ENCODE data around the gene VEPH1. TPM values are rescaled to one million over a fixed set of nuclear protein-coding genes. Genes with fewer than 3 reads are reported as not detected.

The VEPH1 gene
- 1.2 TPM for total RNA-seq
- polyA plus RNA-seq (ENCODE audit: insufficient read depth in 1 of 8, insufficient read length in 8 of 8, low replicate concordance in 1 of 8): 1 to 10 TPM in 5 of 8 donors, under 1 TPM in 3; 0.46 to 1.6 (median 1.1) TPM
- long read RNA-seq, donor 1: 0 reads
- long read RNA-seq, donor 2, partial matches to known transcripts: 8 of 8 reads
- long read RNA-seq, donor 2, other reads (novel, unspliced or antisense): 0 of 8 reads
- long read RNA-seq, donor 3: 0 reads
- long read RNA-seq, donor 4: 0 reads
- long read RNA-seq, donor 5, partial matches to known transcripts: 41 of 41 reads
- long read RNA-seq, donor 5, other reads (novel, unspliced or antisense): 0 of 41 reads
- long read RNA-seq, donor 6: 0 reads
- long read RNA-seq, donor 7: 0 reads
- long read RNA-seq, donor 8: 0 reads
- long read RNA-seq, donor 9: 0 reads
- long read RNA-seq, donor 10: 0 reads
- long read RNA-seq, donor 11: 0 reads

DNA sequence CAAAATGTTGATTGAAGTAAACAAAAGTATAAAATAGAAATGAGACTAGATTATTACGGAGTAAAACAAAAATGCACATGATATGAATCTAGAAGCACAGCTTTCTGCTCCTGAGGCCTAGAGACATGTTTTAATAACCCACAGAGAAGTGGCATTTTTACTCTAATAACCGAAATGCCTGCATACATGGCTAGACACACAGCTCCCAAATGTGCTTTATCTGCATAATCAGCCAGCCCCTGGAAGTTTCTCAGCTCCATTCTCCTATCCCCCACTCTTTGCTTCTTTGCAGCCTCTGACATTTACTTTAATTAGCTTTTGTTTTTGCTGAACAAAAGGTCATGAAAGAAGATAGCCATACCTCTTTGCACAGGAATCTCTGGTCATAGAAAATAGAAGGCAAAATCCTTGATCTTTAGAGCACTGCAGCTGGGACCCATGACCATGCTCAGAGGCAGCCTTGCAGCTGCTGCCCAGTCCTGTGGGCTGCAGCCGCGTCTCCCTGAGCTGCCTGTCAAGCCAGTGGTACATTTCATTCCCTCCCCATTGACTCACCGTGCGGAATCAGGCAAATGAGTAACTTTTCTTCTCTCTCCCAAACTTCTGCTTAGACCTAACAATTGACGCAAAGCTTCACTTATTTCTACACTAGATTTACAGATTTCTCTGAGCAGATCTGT, at the start of gene VEPH1:
Gene VEPH1, minus strand, starts transcription at position 501 of the 680 bp plus-strand sequence. CDS start 8,067 bp downstream, outside the sequence.
- DNase-seq: no peak
- Histone ChIP-seq H3K27ac (ENCODE audit: low read length) (no peak within 1 kb of the TSS), H3K36me3 (ENCODE audit: control insufficient read depth, insufficient read depth, low read length) (no peaks in the 10 kb centered on the region), H3K27me3 (ENCODE audit: control insufficient read depth, insufficient read depth, low read length) (peaks cover 6% of the 10 kb centered on the region), H3K4me1 (ENCODE audit: control insufficient read depth, insufficient read depth, low read length) (peaks cover 2% of the 10 kb centered on the region), H3K9me3 (replicated peaks; ENCODE audit: control insufficient read depth, low read depth, low read length) (no peaks in the 10 kb centered on the region), H3K4me3 (ENCODE audit: low read length) (no peak within 1 kb of the TSS)
- WGBS (ENCODE audit: insufficient coverage): 50% methylated on average over 5 of the region's 7 CpGs

DNA sequence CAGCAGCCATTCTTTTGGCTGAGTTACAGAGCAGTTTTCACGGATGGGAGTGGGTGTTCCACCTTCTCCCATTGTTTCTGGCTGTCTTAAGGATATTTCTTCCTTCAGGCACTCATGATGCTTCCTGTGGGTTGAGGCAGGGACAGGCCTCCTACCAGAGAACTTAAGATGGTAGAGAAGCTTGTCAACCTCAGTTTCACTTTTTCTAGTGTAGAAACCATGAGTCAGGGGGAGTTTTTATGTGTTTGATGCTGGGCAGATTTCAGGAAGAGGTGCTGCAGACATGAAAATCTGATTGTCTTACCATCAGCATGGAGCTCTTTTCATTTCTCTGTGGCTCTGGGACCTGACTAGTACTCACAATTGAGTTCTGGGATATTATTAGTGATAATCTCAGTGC, 48.7 kb upstream of the VEPH1 start:
- no peak for DNase-seq
- Histone ChIP-seq H3K9me3 (replicated peaks; ENCODE audit: control insufficient read depth, low read depth, low read length) (no peaks in the 10 kb centered on the region), H3K27me3 (ENCODE audit: control insufficient read depth, insufficient read depth, low read length) (no peaks in the 10 kb centered on the region), H3K27ac (ENCODE audit: low read length) (no peak overlapping the region), H3K4me1 (ENCODE audit: control insufficient read depth, insufficient read depth, low read length) (no peaks in the 10 kb centered on the region), H3K4me3 (ENCODE audit: low read length) (no peak overlapping the region), H3K36me3 (ENCODE audit: control insufficient read depth, insufficient read depth, low read length) (no peaks in the 10 kb centered on the region)
- WGBS (ENCODE audit: insufficient coverage): no CpG with 5 or more reads among the region's 1 CpG

DNA sequence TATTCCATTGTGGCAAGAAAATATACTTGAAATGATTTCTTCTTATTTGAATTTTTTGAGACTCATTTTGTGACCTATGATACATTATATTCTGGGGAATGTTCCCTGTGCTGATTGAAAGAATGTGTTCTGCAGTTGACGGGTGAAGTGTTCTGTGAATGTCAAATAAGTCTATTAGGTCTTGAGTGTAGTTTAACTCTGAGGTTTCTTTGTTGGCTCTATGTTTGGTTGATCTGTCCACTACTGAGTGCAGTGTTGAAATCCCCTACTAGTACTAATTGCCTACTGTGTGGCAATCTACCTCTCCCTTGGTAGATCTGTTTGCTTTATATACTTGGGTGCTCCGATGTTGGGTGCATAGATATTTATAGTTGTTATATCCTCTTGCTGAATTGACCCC, 46.3 kb upstream of the VEPH1 start:
- H3K4me1 ChIP-seq (ENCODE audit: control insufficient read depth, insufficient read depth, low read length): no peaks in the 10 kb centered on the region
- H3K36me3 ChIP-seq (ENCODE audit: control insufficient read depth, insufficient read depth, low read length): no peaks in the 10 kb centered on the region
- H3K4me3 ChIP-seq (ENCODE audit: low read length): no peak overlapping the region
- no peaks in the 10 kb centered on the region for H3K9me3 ChIP-seq (replicated peaks; ENCODE audit: control insufficient read depth, low read depth, low read length)
- 86% methylated on average over 1 of the region's 2 CpGs for WGBS (ENCODE audit: insufficient coverage)
- H3K27ac ChIP-seq (ENCODE audit: low read length): no peak overlapping the region
- DNase-seq: no peak
- no peaks in the 10 kb centered on the region for H3K27me3 ChIP-seq (ENCODE audit: control insufficient read depth, insufficient read depth, low read length)

DNA sequence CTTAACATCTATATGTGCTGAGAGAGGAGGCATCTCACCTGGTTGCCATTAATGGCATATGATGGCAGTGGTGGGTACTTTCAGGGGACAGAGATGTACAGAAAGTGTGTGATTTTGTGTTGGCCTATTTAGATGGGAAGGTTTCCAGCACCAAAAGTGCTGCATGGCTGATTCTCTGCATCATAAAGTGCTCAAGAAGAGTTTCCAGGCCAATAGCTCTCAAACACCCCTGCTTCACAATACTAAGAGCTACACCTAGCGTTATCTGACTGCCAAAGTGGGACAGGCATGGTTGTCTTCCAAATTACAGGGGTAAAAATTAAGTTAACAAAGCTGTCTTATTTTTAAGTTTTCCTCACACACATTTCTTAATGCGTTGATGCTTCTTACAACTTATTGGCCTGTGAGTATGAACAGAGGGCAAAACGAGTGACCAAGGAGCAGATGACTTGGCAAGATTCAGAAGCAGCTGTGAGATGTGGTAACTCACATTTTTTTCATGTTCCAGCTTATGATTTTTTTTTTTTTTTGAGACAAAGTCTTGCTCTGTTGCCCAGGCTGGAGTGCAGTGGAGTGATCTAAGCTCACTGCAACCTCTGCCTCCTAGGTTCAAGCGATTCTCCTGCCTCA, 41.4 kb upstream of the VEPH1 start:
- Histone ChIP-seq H3K9me3 (replicated peaks; ENCODE audit: control insufficient read depth, low read depth, low read length) (peaks cover 4% of the 10 kb centered on the region), H3K36me3 (ENCODE audit: control insufficient read depth, insufficient read depth, low read length) (no peaks in the 10 kb centered on the region), H3K27ac (ENCODE audit: low read length) (peak overlapping the region; percentile 54), H3K4me3 (ENCODE audit: low read length) (no peak overlapping the region), H3K4me1 (ENCODE audit: control insufficient read depth, insufficient read depth, low read length) (peaks cover 7% of the 10 kb centered on the region), H3K27me3 (ENCODE audit: control insufficient read depth, insufficient read depth, low read length) (peaks cover 4% of the 10 kb centered on the region)
- DNase-seq: peak; percentile 56
- 67% methylated on average over 1 of the region's 4 CpGs for WGBS (ENCODE audit: insufficient coverage)

DNA sequence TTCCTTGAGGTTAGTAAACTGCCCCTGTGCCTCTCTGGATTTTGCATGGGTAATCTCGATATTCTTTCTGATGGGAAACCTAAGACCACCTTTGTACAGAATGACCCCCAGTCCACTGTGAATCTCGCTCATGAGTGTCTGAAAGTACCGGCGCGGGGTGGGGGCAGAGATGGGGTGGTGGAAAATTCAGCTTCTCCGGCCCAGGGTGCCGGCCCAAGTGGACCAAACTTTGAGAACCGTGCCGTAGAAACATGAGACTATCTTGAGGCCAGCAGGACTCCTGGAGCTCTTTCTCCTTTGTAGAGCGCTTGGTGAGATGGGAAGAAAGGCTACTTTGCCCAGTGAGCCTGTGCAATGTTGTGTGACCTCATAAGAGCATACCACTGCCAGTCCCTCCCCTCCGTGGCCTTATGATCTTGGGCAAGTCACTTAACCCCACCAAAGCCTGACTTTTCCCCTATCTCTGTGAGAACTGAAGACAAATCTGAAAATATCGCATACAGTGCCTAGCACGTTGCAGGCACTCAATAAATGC, 40.4 kb upstream of the VEPH1 start:
- Histone ChIP-seq H3K4me3 (ENCODE audit: low read length) (peak overlapping the region; percentile 47), H3K36me3 (ENCODE audit: control insufficient read depth, insufficient read depth, low read length) (no peaks in the 10 kb centered on the region), H3K27ac (ENCODE audit: low read length) (no peak overlapping the region), H3K4me1 (ENCODE audit: control insufficient read depth, insufficient read depth, low read length) (peaks cover 7% of the 10 kb centered on the region), H3K9me3 (replicated peaks; ENCODE audit: control insufficient read depth, low read depth, low read length) (peaks cover 4% of the 10 kb centered on the region), H3K27me3 (ENCODE audit: control insufficient read depth, insufficient read depth, low read length) (peaks cover 4% of the 10 kb centered on the region)
- DNase-seq: no peak
- WGBS (ENCODE audit: insufficient coverage): 73% methylated on average over 9 of the region's 13 CpGs

DNA sequence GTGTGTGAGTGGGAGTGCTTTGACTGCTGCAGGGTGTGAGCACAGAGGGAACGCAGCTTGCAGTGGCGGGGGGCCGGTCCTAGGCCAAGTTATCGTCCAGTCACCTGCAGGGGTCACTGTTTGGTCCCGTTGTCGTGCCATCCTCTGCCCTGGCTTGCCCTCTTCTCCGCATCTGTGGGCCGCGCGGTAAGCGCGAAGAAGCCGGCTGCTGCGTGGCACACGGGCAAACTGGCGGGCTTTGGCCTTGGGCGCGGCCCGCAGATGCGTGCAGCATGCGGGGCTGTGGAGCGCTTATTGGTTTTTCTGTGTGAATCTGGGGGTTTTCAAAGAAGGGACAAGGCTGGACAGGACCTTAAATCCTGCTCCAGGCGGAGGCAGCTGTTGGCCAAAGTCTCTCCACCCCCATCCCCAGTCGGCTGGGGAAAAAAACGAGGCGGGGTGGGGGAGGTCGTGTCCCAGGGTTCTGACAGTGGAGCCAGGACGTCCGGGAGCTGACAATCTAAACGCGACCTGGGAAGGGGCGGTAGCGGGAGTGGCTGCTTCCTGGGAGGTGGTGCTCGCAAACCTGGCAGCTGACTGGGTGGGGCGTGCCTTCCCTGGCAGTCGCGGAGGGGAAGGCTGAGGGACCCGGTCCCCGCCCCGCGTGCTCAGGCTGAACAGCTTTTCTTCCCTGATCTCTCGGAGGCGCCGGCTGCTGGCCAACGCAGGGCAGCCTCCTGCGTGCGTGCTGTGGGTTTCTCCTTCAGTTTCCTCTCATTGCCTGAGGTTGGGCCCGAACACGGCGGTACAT, 39.7 kb upstream of the VEPH1 start:
- peak overlapping the region; percentile 47 for H3K4me3 ChIP-seq (ENCODE audit: low read length)
- H3K27ac ChIP-seq (ENCODE audit: low read length): no peak overlapping the region
- peaks cover 4% of the 10 kb centered on the region for H3K9me3 ChIP-seq (replicated peaks; ENCODE audit: control insufficient read depth, low read depth, low read length)
- peaks cover 4% of the 10 kb centered on the region for H3K27me3 ChIP-seq (ENCODE audit: control insufficient read depth, insufficient read depth, low read length)
- peaks cover 7% of the 10 kb centered on the region for H3K4me1 ChIP-seq (ENCODE audit: control insufficient read depth, insufficient read depth, low read length)
- H3K36me3 ChIP-seq (ENCODE audit: control insufficient read depth, insufficient read depth, low read length): no peaks in the 10 kb centered on the region
- 7% methylated on average over 43 of the region's 50 CpGs for WGBS (ENCODE audit: insufficient coverage)
- DNase-seq: peak; percentile 78

DNA sequence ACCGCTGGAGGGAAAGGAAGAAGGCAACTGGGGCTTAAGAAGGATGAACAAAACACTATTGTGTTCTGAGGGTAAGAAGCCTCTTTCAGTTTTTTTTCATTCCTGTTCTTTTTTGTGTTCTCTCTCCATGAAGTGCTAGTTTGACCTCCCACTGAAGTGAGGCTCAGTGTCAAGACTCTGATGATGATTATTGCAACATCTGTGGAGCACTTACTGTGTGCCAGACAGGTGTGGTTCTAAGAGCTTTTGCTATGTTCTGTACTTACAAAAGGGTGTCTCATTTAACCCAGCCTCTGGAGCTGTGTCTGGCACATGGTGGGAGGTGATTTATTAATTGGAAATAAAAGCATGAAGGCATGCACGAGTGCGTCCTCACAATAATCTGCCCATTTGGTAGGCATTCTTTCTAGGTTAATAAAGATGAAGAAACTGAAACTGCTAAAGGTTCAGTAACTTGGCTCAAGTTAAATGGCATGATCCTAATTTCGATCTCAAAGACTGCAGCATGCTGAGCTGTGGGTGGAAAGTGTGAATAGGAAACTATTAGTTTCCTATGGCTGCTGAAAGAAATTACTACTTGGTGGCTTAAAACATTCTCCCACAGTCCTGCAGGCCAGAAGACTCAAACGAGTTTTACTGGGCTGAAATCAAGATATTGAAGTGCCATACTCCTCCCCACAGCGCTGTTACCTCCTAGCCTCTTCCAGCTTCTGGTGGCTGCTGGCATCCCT, 38.5 kb upstream of the VEPH1 start:
- peaks cover 4% of the 10 kb centered on the region for H3K9me3 ChIP-seq (replicated peaks; ENCODE audit: control insufficient read depth, low read depth, low read length)
- 68% methylated on average over 5 of the region's 6 CpGs for WGBS (ENCODE audit: insufficient coverage)
- no peak overlapping the region for H3K4me3 ChIP-seq (ENCODE audit: low read length)
- no peaks in the 10 kb centered on the region for H3K36me3 ChIP-seq (ENCODE audit: control insufficient read depth, insufficient read depth, low read length)
- peaks cover 7% of the 10 kb centered on the region for H3K4me1 ChIP-seq (ENCODE audit: control insufficient read depth, insufficient read depth, low read length)
- H3K27me3 ChIP-seq (ENCODE audit: control insufficient read depth, insufficient read depth, low read length): peaks cover 4% of the 10 kb centered on the region
- no peak overlapping the region for H3K27ac ChIP-seq (ENCODE audit: low read length)
- no peak for DNase-seq

DNA sequence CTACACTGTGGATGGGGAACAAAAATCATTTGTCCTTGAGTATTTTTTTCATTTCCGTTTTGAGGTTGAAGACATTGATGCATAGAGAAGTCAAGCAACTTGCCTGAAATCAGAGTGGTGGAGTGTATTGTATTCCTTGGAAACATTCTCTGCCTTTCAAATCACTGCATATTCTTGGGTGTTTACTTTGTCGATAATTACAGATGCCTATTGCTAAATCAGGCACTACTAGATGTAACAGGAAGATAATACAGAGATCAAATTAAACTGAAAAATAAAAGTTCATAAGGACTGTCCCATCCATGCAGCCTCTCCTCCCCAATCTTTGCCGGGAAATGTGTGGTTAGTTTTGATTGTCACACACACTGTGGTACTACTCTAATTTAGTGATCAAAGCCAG, 37.4 kb upstream of the VEPH1 start:
- H3K27ac ChIP-seq (ENCODE audit: low read length): no peak overlapping the region
- peaks cover 4% of the 10 kb centered on the region for H3K9me3 ChIP-seq (replicated peaks; ENCODE audit: control insufficient read depth, low read depth, low read length)
- H3K27me3 ChIP-seq (ENCODE audit: control insufficient read depth, insufficient read depth, low read length): peaks cover 4% of the 10 kb centered on the region
- H3K36me3 ChIP-seq (ENCODE audit: control insufficient read depth, insufficient read depth, low read length): no peaks in the 10 kb centered on the region
- no CpG with 5 or more reads among the region's 3 CpGs for WGBS (ENCODE audit: insufficient coverage)
- H3K4me3 ChIP-seq (ENCODE audit: low read length): no peak overlapping the region
- peaks cover 7% of the 10 kb centered on the region for H3K4me1 ChIP-seq (ENCODE audit: control insufficient read depth, insufficient read depth, low read length)
- DNase-seq: no peak

DNA sequence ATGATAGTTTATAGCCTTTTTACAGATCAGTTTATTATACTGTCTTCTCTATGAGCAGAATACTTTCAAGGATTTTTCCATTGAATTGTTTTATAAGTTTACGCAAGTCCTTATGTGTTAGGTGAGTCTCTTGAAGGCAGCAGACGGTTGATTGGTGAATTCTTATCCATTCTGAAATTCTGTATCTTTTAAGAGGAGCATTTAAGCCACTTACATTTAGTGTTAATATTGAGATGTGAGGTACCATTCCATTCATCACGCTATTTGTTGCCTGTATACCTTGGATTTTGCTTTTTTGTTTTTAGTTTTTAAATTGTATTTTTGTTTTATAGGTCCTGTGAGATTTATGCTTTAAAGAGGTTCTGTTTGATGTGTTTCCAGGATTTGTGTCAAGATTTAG, 32.5 kb upstream of the VEPH1 start:
- Histone ChIP-seq H3K4me1 (ENCODE audit: control insufficient read depth, insufficient read depth, low read length) (no peaks in the 10 kb centered on the region), H3K9me3 (replicated peaks; ENCODE audit: control insufficient read depth, low read depth, low read length) (no peaks in the 10 kb centered on the region), H3K4me3 (ENCODE audit: low read length) (no peak overlapping the region), H3K36me3 (ENCODE audit: control insufficient read depth, insufficient read depth, low read length) (no peaks in the 10 kb centered on the region), H3K27me3 (ENCODE audit: control insufficient read depth, insufficient read depth, low read length) (no peaks in the 10 kb centered on the region), H3K27ac (ENCODE audit: low read length) (no peak overlapping the region)
- no CpG with 5 or more reads among the region's 3 CpGs for WGBS (ENCODE audit: insufficient coverage)
- no peak for DNase-seq
